Psoas muscle (tissue), 8 donors: ENCODE results near the gene PER2. TPM values are rescaled to one million over a fixed set of nuclear protein-coding genes. Genes with fewer than 3 reads are reported as not detected.
"Not testable (repeated sequence)": the region's sequence is repeated elsewhere in the genome, so short reads cannot be mapped to it uniquely, and the experiment has no call there.

Experiments
- ATAC-seq, 4 donors: fragments of 200-7000 bp; cut with Tn5 transposase; one replicate each; pipeline ENCODE4 v1.9.1; 2020; ENCODE audit warnings: moderate library complexity in 3 of 4, mild to moderate bottlenecking in 2 of 4
- DNase-seq, 2 donors: peaks; one replicate each; pipeline ENCODE4 v3.0.0-alpha.2; 2020
- H3K27ac ChIP-seq: fragments of 200-600 bp; one replicate; pipeline ENCODE4 v1.8.0; 2022
- H3K27me3 ChIP-seq, 3 donors: fragments of 200-600 bp in 1 of 3; one replicate each; pipeline versions ENCODE4 v1.6.1 to v1.8.0; 2013 to 2022; ENCODE audit warnings: low read length in 2 of 3, mild to moderate bottlenecking in 2 of 3, moderate library complexity in 1 of 3; ENCODE audit not compliant: insufficient read depth in 3 of 3
- H3K36me3 ChIP-seq, 2 donors: fragments of 200-600 bp in 1 of 2; one replicate each; pipeline versions ENCODE4 v1.6.1 to v1.8.0; 2013 to 2022; ENCODE audit warnings: low read depth in 1 of 2, mild to moderate bottlenecking in 1 of 2, moderate library complexity in 1 of 2; ENCODE audit not compliant: insufficient read depth in 1 of 2
- H3K4me1 ChIP-seq: fragments of 200-600 bp; one replicate; pipeline ENCODE4 v1.8.0; 2022
- H3K4me3 ChIP-seq: fragments of 200-600 bp; one replicate; pipeline ENCODE4 v1.8.0; 2022; ENCODE audit warnings: mild to moderate bottlenecking
- H3K9me3 ChIP-seq: fragments of 200-600 bp; one replicate; pipeline ENCODE4 v1.8.0; 2022
- CTCF ChIP-seq: fragments of 200-600 bp; IDR thresholded peaks from one replicate; pipeline ENCODE4 v1.8.0; 2022; ENCODE audit warnings: antibody characterized with exemption
- WGBS, 3 donors: extraction: QIAGEN DNeasy Blood & Tissue Kit; methylation state at CpG; one replicate each; pipeline versions ENCODE4 v1.1.6 to v1.1.7; 2013; 5-methylcytosine and 5-hydroxymethylcytosine counted together
- intact Hi-C, 2 donors: fragments of 100-400 bp; cut with DNase I; formaldehyde crosslinking; loops; one replicate each; pipeline versions ENCODE4 v1.11.0 to v1.14.2; 2022
- long read RNA-seq, 2 donors: library from polyadenylated mRNA; unstranded; transcript quantifications; one replicate each; pipeline ENCODE4 v2.0.0, GENCODE V29; 2021
- polyA plus RNA-seq, 3 donors: library from polyadenylated mRNA; stranded (reverse); fragments of 200-250 nt; gene quantifications; one replicate each; pipeline ENCODE4 v1.2.3, GENCODE V29; 2013
- total RNA-seq, 4 donors: library from RNA; stranded (reverse); fragmentation: NEBNext Ultra II Directional in 2 of 4; extraction: Animal tissue kit (Norgen Biotek cat#: 25700) in 2 of 4; gene quantifications; one replicate each; pipeline versions ENCODE4 v1.2.1 to v1.2.4, GENCODE V29; 2021 to 2023
- donor health status: healthy with polysubstance abuse.
- donor health status: DM: no; HTN: no; CAD: no; lungs with moderate emphysema.
- donor health status: Bipolar disorder and iron deficiency.
- donor health status: healthy.
- donor health status: DM: yes; HTN: yes; CAD: no.
- donor health status: DM: no; HTN: no; CAD: no.
- donor health status: DM: no; HTN: no; CAD: no.
- donor health status: DM: yes; HTN: yes; CAD: no.

Gene PER2
- total RNA-seq, result 10 to 100 TPM in 3 of 4 donors, 1 to 10 TPM in 1; 7.8 to 20.7 (median 13.1) TPM
- 1 to 10 TPM; 1.9 to 2.5 (median 2.4) TPM for polyA plus RNA-seq
- long read RNA-seq, donor 1, partial matches to known transcripts, result 7 of 11 reads
- long read RNA-seq, donor 1, other reads (novel, unspliced or antisense), result 4 of 11 reads
- long read RNA-seq, donor 2, partial matches to known transcripts, result 5 of 12 reads
- long read RNA-seq, donor 2, other reads (novel, unspliced or antisense), result 7 of 12 reads

GRCh38 chr2:238287737-238288649, at the start of gene PER2:
TSS of gene PER2 (minus strand) at chr2:238288610. CDS start at chr2:238277936, 10,674 bp downstream.
- no peak for TF ChIP-seq CTCF
- WGBS, 3 donors, result 1 to 2% (median 1%) methylated on average over 44 to 65 of the region's 65 CpGs
- Histone ChIP-seq H3K27ac (peak within 1 kb of the TSS; percentile 96), H3K36me3 (no peaks in the 10 kb centered on the region), H3K9me3 (no peaks in the 10 kb centered on the region), H3K4me1 (peaks cover 36% of the 10 kb centered on the region), H3K27me3 (no peaks in the 10 kb centered on the region), H3K4me3 (peak within 1 kb of the TSS; percentile 95)
- ATAC-seq (peak; percentile 48 to 61 (median 52)), DNase-seq (peak; percentile 70 to 85)
- intact Hi-C loops, result no loop called here

- ATAC-seq (no peak), DNase-seq (no peak)
- Histone ChIP-seq H3K27me3 (no peaks in the 10 kb centered on the region), H3K9me3 (no peaks in the 10 kb centered on the region), H3K4me1 (peaks cover 28% of the 10 kb centered on the region), H3K27ac (no peak overlapping the region), H3K36me3 (peaks cover 4 to 18% of the 10 kb centered on the region in 2 donors), H3K4me3 (no peak overlapping the region)
- TF ChIP-seq CTCF, result no peak
- intact Hi-C loops, result loop anchor here in 1 of 2 donors (2.0 to 5.0 kb wide), 2 partner anchors 29 to 76 kb away; no protein-coding TSS in a partner anchor
- 89 to 94% (median 91%) methylated on average over 5 of the region's 5 CpGs for WGBS, 3 donors
These were observed 49.4 kb upstream of the PER2 start for GRCh38 chr2:238337846-238338245.

- Histone ChIP-seq H3K27me3 (no peaks in the 10 kb centered on the region), H3K9me3 (no peaks in the 10 kb centered on the region), H3K36me3 (peaks cover 4 to 18% of the 10 kb centered on the region in 2 donors), H3K4me1 (peaks cover 24% of the 10 kb centered on the region), H3K4me3 (no peak overlapping the region), H3K27ac (peak overlapping the region; percentile 66)
- intact Hi-C loops, result loop anchor here in 1 of 2 donors (1.0 to 5.0 kb wide), 2 partner anchors 17 to 75 kb away; partner anchors contain the start of gene TRAF3IP1
- TF ChIP-seq CTCF, result no peak
- no peak for ATAC-seq
- DNase-seq, result no peak
- WGBS, 3 donors, result 90 to 94% (median 93%) methylated on average over 5 of the region's 5 CpGs
These were observed 48.5 kb upstream of the PER2 start for GRCh38 chr2:238336793-238337444.

GRCh38 chr2:238336151-238336550, 47.7 kb upstream of the PER2 start:
- no peak overlapping the region for H3K4me3 ChIP-seq
- 32 to 69% (median 41%) methylated on average over 2 of the region's 2 CpGs for WGBS, 3 donors
- intact Hi-C loops, result loop anchor here in 1 of 2 donors (1.0 to 5.0 kb wide), 2 partner anchors 16 to 74 kb away; partner anchors contain the start of gene TRAF3IP1
- DNase-seq, result peak in 1 of 2 donors; percentile 70
- H3K4me1 ChIP-seq, result peaks cover 24% of the 10 kb centered on the region
- no peaks in the 10 kb centered on the region for H3K9me3 ChIP-seq
- H3K27ac ChIP-seq, result peak overlapping the region; percentile 66
- H3K36me3 ChIP-seq, result peaks cover 4 to 18% of the 10 kb centered on the region in 2 donors
- peak; percentile 76 to 89 (median 82) for ATAC-seq
- H3K27me3 ChIP-seq, result no peaks in the 10 kb centered on the region
- no peak for TF ChIP-seq CTCF

GRCh38 chr2:238335591-238335990, 47.2 kb upstream of the PER2 start:
- H3K27me3 ChIP-seq, H3K4me3 ChIP-seq, H3K9me3 ChIP-seq, DNase-seq, ATAC-seq: not testable (repeated sequence)
- H3K27ac ChIP-seq, result peak overlapping the region; percentile 66
- intact Hi-C loops, result loop anchor here in 1 of 2 donors (5.0 kb wide), 1 partner anchor 73 kb away; no protein-coding TSS in a partner anchor
- WGBS, 3 donors, result 95 to 96% (median 96%) methylated on average over 8 of the region's 8 CpGs
- peaks cover 4 to 18% of the 10 kb centered on the region in 2 donors for H3K36me3 ChIP-seq
- peaks cover 24% of the 10 kb centered on the region for H3K4me1 ChIP-seq
